AG08395 (cell line): ENCODE measurements around the gene ALDH1B1.

Source experiments
- DNase-seq: peaks from one replicate; pipeline ENCODE4 v3.0.0; 2012; ENCODE audit warnings: mixed read lengths, low spot score

ALDH1B1 gene

DNA sequence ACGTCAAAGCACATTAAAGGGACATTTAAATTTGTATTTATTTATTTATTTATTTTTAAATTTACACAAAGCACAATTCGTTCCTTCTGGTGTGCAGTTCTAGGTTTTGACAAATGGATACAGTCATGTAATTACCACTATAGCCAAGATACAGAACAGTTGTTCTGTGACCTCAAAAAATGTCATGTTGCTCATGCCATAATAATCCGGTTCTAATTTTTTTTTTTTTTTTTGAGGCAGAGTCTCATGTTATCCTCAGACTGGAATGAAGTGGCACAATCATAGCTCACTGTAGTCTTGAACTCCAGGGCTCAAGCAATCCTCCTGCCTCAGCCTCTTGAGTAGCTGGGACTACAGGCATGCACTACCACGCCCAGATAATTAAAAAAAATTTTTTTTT lies 24.0 kb downstream of the ALDH1B1 start:
- no peak for DNase-seq

DNA sequence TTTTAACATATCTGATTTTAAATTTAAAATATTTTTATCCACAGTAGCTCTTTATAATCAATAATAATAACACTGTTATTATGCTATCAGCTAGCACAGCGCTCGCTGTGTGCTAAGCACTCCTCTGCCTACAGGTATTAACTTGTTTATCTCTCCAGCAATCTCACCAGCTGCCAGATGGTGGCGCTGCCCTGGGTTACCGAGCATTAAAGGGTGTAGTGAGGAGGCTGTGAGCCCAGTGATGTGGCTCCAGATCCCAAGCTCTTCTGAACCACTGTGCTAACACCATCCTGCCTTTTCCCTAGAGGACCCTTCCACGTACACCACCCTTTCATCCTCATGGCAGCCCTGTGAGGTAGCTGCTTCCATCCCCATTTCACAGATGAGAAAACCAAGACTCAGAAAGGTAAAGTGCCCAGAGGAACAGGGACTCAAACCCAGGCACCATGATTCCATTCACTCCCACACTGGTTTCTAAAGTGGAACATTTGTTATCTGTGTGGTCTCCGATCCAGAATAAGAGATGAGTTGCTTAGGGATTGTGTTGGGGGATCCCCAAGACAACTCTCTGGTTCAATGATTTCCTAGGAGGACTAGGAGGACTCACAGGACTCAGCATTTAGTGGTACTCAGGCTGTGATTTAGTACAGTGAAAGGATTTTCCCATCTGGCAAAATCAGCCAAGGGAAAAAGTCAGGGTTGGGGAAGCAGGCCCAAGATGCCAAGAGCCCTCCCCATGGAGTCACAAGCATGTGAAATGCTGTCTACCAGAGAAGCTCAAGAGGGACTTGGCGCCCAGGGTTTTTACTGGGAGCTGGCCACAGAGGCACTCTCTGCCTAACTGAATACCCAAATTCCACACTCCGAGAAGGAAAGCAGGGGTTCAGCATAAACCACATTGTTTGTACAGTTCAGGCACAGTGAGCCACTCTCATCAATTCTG lies 24.8 kb downstream of the ALDH1B1 start:
- DNase-seq = no peak

DNA sequence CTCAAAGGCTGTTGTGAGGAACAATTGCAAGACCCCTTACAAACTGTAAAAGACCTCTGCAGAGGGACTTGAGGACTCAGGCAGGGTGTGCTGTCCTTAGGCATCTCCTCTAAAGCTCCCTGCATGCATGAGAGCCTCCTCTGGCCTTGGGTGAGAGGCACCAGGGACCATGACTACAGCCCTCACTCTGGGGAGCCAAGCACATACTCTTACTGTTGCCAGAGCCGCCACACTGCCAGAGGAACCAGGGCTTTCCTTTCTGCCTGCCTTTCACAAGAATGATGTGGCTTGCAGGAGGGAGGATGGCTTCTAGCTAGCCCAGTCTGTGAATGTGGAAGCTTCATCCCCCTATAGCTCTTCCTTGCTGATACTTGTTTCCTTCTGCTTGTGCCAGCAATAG lies 25.9 kb downstream of the ALDH1B1 start:
- DNase-seq = no peak

DNA sequence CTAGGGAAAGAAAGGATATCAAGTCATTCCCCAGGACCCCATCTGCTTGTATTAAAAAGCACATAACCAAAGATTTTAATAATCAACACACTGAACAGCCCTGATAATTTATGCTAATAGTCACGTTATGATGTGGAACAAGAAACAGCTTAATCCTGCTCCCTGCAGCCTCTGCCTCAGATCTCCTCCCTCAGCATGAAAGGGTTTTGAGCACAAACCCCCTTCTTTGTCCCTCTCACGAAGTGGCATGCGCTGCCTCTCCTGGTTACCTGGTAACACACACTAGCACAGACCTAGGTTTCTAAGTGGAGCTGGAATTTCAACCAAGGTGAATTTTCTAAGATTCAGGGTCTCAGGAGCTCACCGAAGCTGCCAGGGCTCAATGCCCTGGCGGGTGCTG lies 26.7 kb downstream of the ALDH1B1 start:
- no peak for DNase-seq

DNA sequence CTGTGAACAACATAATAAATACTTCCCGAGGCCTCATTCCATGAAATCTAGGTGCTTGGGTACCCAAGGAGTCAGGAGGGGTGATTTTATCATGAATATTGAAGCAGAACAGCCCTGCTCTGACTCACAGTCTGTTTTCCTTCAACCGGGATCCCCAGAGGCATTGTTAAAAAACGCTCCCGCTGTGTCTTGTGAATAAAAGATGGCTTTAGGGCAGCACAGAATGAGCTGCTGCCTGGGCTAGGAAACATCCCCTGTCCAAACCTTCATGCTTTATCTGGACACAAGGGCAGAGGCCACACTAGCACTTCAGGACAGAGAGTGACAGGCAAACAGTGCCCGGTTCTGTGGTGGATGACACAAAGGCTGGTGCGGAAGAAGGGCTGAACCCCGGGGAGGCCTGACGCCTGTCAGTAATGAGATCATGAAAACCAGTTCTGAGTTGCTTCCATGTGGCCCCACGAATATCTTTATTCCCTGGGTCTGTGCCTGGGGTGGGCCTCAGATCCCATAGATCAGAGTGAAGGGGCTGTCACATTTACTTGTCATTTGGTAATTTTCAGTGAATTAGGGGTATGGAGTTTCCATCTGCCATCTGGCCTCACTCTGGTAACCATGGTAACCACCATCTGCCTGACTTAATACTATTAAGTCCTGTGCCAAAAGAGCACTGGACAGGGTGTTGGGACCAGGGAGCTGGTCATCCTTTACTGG lies 29.2 kb downstream of the ALDH1B1 start:
- DNase-seq = no peak

DNA sequence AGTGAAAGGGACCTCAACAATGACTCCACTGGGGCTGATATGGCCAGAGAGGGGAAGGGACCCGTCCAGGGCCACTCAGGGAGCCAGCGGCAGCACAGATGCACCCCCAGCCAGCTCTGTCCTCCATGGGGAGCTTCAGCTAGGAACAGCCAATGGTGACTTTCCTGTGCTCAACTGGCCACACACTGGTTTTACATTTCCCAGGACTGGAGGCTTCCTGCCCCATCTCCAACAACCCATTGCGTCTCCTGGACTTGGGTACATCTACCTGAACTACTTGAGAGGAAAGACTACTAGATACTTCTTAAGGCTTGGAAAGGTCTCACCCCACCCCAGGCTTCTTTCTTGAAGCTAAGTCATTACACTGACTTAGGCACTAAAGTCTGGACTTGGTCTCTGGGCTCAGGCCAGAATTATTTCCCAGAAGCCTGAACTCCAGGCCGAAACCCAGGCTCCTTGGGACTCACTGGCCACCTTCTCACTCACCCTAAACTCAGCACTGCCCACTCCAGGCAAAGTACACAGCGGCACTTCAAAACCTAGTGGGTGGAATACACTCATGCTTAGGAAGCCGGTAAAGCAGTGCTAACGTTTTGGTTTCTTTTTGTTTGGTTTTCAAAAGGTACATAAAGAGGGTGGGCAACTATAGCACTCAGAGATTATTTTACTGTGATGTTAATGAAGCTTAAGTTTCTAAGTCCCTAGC lies 30.2 kb downstream of the ALDH1B1 start:
- DNase-seq = no peak

DNA sequence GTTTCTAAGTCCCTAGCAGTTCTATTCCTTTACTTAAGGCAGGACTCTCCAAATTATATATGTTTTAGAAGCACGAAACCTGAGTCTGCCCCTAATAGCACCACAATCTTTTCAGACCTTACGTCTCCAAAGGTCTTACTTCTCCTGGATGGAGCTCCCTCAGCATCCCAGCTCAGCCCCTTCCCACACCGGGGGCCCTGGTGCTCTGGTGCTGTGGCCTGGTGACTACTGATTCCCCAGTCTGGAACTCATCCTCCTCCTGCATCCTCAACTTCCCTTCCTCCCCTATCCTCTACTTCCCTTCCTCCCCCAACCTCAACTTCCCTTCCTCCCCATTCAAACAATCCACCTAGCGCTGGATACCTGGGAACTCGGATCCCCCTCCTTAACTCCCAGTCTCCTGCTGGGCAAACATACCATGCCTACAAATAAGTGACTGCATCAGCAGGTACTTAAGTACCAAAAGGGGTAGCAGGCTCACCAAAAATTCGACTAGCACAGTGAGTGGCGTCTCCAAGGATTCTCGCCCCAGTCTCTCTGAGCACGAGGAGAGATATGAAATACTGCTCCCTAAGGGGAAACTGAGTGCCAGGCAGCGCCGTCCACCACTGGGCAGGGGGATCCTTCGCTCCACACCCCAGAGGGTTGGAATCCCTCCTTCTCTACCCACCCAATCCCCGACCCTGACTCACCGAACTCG lies 30.9 kb downstream of the ALDH1B1 start:
- DNase-seq = no peak

DNA sequence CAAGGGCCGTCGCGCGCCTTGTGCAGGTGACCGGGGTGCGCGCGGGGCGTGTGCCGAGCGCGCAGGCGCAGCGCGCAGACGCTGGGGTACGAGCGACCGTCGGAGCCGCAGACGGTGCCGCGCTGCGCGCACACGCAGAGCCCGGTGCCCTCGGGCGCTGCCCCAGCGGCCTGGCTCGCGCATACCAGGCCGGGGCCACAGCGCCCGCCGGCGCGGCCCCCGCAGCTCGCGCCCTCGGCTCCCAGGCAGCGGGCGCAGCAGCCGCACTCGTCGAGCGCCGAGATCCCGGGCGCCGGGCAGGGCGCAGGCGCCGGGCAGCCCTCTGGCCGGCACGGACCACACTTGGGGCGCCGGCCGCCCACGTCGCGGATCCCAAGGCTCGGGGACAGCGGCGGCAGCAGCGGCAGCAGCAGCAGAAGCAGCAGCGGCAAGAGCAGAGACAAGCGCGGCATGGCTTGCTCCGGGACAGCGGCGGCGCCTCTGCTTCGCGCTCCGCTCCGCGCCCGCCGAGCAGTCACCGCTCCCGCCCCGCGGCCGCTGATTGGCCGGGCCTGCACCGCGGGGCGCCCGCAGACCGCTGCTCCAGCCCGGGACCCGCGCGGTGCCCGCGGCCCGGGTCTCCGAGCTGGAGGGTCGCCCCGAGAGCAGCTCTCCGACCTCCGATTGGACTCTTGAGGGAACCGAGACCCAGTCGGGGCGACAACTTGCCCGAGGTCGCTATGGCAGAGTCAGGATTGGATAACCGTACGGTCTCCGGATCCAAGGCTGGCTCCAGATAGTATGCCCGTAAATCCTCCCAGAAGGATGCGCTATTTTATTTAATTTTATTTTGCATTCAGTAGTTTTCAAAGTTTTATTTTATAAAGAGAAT lies 31.7 kb downstream of the ALDH1B1 start, which contains the start of gene IGFBPL1:
Gene IGFBPL1, minus strand, starts transcription at position 482 of the 871 bp plus-strand sequence. Its CDS starts 30 bp downstream, at position 452.
- peak; percentile 62 for DNase-seq

DNA sequence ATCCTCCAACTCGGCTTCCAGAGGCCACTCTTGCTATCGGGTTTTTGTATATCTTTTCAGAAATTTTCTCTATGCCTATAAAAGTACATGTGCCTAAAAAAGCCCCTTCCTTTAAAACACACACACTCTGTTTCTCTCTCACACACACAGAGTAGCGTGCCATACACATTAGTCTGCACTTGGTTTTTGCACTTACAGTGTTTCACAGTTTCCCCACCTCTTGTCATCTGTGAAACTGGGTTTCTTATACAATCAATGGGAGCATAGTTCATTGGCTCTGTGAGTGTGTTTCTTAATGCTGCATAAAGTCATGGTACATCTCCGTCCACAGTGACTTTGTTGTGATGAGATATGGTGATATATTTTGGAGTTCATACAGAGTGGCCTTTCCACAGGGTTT lies 32.4 kb downstream of the ALDH1B1 start:
- DNase-seq = no peak

DNA sequence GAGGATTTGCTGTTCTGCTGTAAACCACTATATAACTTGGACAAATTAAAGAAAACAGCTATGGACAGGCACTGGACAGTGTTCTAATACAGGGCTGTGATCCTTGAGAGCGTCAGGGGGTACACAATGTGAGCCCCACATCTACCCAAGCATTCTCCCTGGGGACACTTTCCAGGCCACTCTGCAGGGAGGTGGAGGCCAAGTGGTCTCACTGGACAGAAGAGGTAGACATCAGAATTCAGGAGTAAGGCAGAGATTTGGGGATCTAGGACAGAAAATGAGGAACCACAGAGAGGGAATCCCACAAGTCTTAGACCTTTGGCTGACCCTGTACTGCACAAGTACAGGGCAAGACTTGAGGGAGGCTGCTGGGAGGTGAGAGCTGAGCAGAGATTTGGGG lies 35.6 kb downstream of the ALDH1B1 start:
- no peak for DNase-seq

DNA sequence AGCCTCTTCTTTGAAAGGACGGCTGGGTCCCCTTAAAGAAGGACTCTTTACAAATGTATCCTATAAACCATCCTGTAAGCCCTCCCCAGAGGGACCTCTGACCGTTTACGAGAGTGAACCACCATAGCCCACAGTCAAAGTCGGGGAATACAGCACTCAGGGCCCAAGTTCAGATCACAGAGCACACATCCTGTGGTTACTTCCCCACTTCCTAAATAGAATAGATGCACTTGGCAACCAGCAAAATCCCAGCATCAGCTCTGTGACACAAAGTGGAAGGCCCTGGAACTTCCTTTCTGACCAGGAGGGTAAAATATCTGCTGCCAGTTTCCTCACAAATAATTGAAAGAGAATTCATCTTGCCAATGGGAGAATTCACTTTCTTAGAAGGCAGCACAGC lies 38.6 kb downstream of the ALDH1B1 start:
- DNase-seq = no peak

DNA sequence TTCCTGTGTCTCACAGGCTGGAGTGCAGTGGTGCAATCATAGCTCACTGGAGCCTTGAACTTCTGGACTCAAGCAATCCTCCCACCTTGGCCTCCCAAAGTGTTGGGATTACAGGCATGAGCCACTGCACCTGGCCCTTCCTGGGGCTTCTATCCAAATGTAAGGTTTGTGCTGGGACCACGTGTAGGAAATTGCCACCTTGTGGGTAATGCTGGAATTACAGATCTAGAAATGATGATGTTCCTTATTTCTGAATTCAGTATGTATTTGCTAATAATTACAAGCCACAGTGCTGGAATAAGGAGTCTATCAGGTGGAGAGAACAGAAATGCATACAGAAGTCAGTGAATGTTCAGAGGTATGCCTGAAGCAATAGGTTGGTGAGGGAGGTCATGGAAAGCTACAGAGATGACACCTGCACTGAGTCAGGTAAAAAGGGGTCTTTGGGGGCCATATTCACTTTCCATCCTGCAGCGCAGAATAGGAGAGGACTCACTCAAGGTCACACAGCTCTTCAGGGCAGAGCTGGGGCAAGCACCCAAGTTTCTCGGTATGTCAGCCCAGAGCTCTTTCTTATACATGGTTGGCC lies 40.5 kb downstream of the ALDH1B1 start:
- DNase-seq = peak; percentile 54

DNA sequence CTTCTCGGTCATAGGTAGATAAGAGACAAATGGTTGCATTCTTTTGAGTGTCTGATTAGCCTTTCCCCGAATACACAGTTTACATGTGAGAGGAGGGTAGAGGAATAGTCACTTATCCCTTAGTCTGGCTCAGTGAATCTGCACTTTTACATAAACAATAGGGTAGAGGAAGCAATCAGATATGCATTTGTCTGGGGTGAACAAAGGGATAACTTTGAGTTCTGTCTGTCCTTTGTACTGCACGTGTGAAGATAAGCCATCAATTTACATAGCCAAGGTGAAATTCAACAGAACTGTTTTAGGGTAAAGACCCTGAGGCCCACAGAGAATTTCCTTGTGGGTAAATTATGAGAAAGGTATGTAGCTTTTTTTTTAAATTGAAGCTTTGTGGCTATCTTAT lies 41.9 kb downstream of the ALDH1B1 start:
- DNase-seq = no peak

DNA sequence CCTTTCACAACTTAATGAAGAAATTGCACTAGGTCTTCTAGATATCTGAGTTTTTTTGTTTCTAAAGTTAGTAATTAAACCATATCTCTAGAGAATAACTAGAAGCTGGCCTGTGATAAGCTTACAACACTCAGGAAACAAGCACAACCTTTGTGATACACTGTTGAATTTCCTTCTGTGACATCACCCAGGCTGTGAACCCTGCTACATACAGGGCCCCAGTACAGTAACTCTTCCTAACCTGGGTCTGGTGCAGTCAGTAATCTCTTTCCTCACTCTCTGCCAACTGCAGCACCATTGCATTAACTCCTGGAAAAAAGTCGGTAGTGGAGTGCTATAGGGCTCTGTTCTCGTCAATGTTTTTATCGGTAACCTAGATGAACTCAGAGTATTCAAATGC lies 42.4 kb downstream of the ALDH1B1 start:
- no peak for DNase-seq

DNA sequence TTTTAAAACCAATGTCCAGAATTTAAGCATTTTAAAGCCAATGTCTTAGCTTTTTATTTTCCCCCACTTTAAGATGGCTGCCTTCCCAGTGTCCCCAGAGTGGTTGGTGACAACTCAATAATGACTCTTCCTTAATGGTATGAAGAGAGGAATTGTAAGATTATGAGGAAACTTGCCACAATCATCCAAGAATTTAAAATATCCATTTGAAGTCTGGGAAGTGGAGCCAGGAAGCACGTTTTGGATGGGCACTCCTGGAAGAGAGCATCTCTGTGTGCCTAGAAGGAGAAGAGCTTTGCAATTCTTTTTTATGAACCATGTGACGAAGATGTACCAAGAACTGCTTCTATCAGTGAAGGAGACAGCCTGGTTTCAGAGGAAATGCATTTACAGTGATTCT lies 43.0 kb downstream of the ALDH1B1 start:
- DNase-seq = peak; percentile 74

DNA sequence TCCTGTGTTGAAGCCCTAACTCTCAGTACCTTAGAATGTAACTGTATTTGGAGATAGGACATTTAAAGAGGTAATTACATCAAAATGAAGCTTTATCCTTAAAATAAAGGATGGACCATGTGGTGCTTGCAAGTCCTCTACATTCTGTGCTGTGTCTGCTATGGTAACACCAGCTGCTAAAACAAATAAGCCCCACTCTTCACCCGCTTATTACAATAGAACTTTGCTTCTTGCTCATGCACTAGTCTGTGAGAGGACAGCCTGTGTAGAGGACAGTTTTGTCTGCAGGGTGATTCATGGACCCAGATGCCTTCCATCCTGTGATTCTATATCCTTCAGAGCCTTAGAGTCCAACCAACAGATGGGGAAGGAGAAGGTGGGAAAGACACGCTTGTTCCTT lies 44.2 kb downstream of the ALDH1B1 start:
- DNase-seq = no peak

DNA sequence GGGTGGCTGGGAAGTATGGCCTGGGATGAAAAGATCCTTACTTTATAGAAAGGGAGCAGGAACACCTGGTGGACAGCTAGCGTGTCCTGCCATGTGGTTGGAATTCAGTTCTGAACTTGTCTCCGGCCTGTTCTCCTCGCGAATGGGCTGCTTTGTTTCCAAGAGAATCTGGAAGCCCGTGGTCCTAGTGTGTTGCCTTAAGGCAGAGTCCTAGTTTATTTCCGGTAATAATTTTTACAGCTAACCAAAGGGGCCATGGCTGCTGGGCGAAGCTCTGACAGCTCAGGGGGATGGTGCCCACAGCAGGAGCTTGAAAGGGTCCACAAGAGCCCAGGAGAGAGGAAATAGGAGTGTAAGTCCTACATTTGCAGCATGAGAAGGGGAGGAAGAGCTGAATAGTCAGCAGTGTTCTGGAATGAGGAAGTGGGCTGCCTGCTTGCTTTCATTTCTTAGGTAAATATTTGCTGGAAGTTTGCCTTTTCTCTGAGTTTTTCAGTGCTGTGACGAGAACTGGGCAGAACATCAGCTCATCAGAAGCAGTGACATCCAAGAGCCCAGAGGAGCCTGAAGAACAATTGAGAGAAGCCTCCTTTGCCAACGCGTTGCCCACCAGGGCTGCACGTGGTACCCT lies 44.8 kb downstream of the ALDH1B1 start:
- DNase-seq = peak; percentile 75

DNA sequence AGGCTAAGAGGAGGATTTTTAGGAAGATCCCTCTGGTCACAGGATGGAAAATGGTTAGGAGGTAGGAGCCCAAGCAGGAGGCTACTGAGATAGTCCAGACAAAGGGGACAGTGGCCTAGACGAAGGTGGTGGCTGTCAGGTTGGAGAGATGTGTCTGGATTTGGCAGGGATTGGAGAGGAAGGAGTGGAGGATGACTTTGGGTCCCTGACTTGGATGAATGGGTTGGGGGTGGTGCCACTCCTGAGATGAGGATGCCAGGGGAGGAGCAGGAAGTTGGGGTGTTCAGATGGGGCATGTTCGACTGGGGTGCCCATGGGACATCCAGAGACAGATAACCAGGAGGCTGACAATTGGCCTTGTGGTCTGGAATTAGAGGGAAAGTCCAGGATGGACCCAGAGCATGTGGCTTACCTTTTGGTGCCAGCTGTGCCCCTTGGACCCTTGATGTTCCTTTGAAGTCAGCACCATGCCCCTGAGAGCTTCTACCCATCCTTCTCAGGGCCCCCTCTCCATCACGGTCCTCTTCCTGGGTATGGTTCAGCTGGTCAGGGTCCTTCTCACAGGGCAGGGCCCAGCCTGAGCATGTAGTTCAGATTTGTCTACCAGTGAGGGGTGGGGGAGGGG lies 46.9 kb downstream of the ALDH1B1 start:
- DNase-seq = no peak

DNA sequence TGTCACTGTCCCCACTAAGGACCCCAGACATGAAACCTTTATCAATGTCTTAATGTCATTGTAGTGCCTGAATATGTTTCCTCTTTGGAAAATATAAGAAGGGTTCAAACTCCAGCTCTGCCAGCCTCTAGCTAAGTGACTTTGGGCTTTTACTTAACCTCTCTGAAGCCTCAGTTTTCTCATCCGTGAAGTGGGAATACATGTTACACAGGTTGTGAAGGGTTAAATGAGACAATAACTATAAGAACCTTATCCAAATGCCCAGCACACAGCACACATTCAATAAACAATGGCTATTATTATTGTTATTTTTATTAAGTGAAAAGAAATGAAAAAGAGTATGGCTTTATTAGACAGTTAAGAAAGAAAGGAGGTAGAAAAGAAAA lies 47.4 kb downstream of the ALDH1B1 start:
- no peak for DNase-seq

DNA sequence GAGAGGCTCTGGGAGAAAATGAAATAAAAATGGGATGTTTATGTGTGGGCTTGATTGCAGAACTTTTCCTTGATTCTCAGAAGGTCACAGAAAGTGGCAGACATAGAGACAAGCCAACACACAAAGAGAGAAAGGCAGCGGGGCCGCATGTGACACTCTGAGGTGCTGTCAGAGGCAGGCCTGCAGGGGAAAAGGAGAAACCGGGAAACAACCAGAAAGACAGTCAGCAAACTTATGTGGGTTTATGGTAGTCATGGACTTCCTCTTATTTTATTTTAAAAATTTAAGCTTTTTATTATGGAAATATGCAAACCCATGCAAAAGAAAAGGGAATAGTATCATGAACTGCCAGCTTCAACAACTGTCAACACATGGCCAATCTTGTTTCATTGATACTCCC lies 48.0 kb downstream of the ALDH1B1 start:
- no peak for DNase-seq
